SK-MEL-5 (cell line): ENCODE data around the gene GID8. TPM values are rescaled to one million over a fixed set of nuclear protein-coding genes. Genes with fewer than 3 reads are reported as not detected.

ENCODE experiments used
- DNase-seq: peaks from one replicate; pipeline ENCODE4 v3.0.0-alpha.2; 2016; ENCODE audit warnings: low read depth, low spot score
- in situ Hi-C: cut with HindIII; loops from 2 replicates; pipeline ENCODE4 v1.10.0; 2016; ENCODE audit warnings: low sequenced_read_pairs, high pct_unique_total_duplicates, low pct_unique_long_range_greater_than_20kb
- total RNA-seq: library from RNA; depleted of rRNA; stranded (reverse); fragments of >200 nt; shearing (Covaris generic); gene quantifications from 2 replicates; pipeline ENCODE4 v1.2.3, GENCODE V29; 2014

Gene GID8
- total RNA-seq, 1 experiment from 2014 or later, result 21.4 TPM

DNA sequence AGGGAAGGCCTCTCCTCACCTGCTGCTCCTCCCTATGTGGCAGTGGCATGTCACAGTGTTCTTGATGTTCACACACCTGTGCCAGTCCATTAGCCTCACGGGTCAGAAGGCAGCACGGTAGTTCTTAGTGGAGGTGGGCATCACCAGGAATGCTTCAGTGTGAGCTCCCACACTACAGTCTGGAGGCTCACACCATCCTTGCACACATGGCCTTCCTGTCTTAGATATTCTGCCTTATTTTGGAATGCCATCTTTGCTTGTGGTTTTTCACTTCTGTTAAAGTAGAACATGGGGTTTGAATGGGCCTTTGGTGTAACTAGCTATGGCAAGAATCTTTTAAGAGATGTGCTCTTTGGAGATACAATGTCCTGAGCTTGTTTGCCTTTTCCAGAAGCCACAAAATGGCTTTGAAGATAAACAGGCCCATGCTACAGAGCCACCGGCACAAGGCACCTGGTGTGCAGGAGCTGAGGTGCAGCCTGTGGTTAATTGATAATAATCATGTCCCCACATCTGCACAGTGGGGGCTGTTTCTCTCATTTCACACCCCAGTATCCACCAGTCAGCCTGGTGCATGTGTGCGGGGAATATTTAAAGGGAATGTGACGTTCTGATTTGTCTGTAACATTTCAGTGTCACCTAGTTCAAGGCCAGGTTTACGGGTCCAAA lies 11.3 kb downstream of the GID8 start:
- no peak for DNase-seq
- in situ Hi-C loops, result no loop called here

DNA sequence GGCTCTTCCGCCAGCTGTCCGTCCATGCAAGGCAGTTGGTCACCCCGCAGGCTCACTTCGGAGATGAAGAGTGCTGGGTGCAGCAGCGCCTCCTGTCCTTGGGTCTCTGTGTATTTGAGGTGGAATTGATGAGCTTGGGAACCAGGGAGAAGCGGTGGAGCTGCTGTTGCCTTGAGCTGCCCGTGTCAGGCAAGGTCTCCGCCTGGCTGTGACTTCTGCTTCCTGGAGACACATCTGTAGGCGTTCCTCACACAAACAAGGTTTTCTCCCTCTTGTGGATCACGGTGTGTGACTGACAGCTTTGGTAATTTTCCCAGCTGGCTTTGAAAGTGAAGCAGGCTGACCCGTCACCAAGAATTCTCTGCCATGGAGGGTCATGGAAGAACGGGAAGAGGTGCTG lies 12.0 kb downstream of the GID8 start:
- DNase-seq, result no peak
- in situ Hi-C loops, result no loop called here

DNA sequence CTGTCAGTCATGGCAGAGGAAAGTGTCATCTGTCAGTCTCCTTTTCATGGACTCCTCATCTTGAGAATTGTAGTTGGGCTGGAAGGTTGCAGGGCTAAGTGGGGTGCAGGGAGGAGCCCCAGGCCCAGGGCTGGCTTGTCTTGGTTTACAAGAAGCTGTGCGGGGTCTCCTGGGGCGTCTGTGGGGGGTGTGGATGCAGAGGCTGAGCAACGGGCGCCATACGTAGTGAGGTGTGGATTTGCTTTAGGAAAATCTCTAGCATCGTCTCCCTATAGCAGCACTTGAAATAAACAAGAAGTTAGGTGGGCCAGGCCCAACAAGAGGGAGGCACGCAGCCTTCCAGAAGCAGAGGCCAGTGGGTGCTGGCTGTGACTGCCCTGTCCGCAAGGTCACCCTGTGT lies 12.8 kb downstream of the GID8 start:
- in situ Hi-C loops, result no loop called here
- no peak for DNase-seq

DNA sequence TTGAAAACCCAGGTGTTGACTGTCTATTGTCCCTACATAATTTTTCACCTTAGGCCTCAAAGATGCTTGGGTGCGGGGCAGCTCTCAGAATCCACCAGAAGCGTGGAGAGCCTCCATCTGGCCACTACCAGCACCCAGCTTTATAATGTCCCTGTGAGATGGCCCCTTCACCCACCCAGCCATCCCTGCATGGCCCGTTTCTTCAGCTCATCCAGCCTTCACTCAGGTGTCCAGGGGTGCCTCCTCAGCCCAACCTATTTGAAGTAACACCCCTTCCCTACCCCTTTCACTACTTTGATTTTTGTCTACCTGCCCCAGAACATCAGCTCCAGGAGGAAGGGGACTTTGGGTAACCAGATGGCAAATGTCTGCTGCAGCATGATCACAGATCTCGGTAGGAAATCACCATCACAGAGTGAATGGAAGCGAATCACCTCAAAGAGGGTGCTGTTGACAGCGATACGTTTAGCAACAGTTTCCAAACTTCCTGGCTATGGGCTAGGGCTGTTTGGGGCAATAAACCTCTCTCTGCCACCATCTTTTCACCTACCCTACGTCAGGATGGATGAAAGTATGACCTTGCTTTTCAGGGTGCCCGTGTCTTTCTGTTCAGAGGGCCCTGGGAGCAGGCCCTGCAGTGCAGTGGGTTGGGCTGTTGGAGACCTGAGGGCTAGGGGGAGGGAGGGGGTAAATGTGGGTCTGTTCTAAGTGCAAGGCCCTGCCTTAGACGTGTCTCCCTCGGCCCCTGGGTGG lies 13.4 kb downstream of the GID8 start:
- in situ Hi-C loops, result no loop called here
- no peak for DNase-seq

DNA sequence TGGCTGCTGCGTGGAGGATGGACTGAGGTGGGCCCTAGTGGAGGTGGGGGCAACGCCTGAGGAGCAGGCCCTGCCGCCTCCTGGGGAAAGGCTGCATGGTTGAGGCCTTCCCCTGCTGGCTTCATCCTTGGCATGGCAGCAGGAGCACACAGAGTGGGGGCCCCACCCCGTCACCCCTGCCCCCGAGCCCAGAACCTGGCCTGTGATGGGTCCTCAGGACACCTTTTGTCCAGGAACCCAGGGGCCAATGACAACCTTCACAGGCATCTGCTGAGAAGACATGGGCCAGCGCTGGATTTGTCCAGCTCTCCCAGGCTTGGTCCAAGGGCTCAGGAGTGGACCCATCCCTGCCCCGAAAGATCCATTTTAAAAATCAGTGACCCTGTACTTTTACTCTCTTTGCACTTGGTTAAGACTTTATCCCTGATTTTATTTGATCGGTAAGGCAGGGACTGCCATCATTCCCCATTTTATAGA lies 14.0 kb downstream of the GID8 start:
- in situ Hi-C loops, result no loop called here
- no peak for DNase-seq

DNA sequence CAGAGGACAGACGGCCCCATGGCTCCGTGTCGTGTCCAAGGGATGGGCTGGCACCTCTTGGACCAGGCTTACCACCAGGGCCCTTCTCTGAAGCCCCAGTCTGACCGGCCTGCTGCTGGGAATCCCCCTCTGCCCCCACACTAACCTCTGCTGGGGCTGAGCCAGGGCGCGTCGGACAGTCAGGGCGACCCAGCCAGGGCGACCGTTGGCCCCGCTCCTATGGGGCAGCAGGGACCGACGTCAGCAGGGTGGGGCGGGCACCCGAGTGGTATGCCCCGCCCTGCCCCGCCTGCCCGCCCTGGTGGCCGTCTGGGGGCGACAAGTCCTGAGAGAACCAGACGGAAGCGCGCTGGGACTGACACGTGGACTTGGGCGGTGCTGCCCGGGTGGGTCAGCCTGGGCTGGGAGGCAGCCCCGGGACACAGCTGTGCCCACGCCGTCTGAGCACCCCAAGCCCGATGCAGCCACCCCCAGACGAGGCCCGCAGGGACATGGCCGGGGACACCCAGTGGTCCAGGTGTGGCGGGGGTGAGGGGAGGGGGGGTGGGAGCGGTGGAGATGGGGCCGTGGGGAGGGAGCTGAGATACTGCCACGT lies 14.5 kb downstream of the GID8 start, which contains the start of gene SLC17A9:
Gene SLC17A9, plus strand, starts transcription at position 337 of the 595 bp plus-strand sequence. Its CDS starts 122 bp downstream, at position 459.
- no peak for DNase-seq
- in situ Hi-C loops, result no loop called here

DNA sequence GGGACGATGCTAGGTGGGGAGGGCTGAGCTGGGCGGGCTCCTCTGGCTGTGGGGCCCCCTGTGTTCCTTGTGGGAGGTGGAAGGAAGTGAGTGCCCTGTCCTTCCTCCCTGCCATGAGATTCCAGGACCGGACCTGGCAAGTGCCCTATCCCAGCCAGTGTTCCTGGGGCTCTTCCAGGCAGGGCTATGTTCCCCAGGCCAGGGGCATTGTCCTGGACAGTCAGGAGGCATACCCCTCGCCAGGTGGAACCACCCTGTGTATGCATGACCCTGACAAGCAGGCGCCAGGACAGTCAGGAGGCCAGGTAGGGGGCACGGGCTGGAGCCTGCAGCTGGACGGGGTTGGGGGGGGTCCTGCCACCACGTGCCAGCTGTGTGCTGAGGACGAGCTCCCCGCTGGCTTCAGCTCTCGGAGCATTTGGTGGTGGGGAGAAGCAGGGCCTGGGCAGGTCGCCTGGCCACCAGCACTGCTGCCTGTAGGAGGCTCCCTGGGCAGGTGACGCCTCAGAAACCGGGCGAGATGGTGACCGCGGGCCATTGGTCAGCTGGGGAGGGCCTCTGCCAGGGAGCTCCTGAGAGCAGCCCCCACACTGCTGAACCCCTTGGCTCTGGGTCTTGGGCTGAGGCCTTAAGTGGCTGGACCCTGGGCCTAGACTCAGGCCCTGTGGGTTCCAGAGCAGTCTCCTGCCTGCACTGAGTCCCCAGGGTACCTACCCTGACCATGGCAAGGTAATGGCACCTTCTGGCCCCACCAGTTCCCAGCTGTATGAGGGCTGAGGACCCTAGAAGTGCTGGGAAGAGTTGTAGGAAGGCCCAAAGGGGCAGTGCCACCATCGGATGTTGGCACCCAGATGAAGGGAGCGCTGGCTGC lies 15.3 kb downstream of the GID8 start:
- in situ Hi-C loops, result no loop called here
- DNase-seq, result no peak

DNA sequence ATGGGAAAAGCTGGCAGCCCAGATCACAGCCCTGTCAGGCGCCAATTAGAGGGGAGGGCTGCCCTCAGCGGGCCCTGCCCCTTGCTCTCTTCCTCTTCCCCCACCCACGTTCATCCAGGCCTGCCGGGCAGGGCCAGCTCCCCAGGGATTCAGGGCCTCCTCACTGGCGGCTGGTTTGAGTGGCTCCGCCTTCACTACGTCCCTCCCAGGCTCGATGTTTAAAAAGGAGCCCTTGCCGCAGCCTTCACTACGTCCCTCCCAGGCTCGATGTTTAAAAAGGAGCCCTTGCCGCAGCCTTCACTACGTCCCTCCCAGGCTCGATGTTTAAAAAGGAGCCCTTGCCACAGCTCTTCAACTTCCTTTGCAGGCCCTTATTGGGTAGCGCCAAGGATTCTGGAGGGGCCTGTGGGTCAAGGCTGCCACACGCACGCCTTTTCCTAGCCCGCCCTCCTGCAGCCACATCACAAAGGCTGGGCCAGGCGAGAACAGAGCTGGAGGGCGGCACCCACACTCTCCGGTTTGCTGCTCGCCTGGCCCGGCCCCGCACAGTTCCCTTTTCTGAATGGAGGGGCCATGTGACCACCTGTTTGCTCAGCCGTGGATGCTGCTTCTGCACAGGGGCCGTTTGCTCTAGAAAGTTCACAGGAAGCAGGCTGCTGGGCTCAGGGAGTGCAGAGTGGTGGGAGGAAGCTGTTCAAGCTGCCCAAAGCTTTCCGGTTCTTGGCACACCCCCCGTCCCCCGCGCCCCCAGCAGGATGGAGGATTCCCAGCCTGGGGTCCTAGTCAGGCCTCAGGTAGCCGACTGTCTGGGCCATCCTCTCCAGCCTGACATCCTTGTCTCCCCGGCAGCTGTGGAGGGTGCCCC lies 16.1 kb downstream of the GID8 start:
- in situ Hi-C loops, result no loop called here
- DNase-seq, result no peak

DNA sequence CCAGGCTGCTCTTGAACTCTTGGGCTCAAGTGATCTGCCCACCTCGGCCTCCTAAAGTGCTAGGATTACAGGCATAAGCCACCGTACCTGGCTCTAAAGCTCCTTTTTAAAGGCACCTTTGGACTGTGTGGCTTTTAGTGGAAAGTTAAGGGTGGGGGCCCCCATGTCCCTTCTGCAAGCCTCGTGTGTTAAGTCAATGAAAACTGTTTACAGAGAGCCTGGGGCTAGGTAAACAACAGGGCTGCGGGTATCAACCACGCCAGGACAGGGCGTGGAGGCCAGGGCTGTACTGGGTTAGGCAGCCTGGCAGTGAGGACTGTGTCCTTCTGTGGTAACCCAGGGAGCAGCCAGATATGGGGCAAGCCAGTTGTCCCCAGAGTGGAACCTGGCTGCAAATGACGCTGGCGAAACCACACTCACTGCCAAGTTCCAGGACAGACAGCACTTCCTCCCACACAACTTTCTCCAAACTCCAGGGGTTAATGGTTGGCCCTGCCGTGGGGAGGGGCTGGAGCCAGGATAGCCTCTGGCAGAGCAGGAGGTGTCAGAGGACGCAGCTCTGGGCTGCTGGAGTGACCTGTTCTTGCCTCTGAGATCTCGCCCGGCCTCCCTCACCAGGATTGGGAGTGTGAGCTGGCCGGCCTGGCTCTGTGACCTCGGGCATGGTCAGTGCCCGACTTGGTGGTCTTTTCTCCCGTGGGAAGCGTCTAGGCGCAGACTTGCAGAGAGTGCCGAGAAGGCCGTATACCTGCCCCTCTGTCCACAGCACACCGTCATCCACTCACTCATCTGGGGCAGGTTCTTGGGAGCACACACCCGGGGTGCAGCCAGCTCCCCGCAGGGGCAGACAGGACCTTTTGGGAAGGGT lies 17.8 kb downstream of the GID8 start:
- in situ Hi-C loops, result no loop called here
- no peak for DNase-seq

DNA sequence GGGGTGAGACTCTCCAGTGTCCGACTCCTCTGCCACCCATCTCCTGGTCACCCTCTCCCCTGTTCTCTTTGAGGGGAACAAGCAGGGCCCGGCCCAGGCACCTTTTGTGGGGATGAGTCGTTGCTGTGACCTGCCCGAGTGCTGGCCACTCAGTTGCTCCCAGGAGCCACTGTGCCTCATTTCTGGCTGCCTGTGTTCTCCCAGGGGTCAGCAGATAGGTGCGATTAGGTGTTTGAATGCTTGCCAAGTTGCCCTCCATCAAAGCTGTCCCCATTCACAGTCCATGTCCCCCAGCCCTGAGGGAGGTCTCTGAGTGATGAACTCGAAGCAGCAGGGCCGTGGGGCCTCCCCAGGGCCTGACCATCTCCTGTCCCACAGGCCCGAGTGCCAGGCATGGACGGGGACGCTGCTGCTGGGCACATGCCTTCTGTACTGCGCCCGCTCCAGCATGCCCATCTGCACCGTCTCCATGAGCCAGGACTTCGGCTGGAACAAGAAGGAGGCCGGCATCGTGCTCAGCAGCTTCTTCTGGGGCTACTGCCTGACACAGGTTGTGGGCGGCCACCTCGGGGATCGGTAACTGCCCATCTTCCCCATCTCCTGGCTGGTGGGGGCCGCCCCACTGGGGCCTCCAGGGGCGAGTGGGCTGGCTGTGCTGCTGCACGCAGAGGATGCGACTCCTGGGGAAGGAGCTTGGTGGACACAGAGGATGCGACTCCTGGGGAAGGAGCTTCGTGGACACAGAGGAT lies 18.6 kb downstream of the GID8 start:
- in situ Hi-C loops, result no loop called here

DNA sequence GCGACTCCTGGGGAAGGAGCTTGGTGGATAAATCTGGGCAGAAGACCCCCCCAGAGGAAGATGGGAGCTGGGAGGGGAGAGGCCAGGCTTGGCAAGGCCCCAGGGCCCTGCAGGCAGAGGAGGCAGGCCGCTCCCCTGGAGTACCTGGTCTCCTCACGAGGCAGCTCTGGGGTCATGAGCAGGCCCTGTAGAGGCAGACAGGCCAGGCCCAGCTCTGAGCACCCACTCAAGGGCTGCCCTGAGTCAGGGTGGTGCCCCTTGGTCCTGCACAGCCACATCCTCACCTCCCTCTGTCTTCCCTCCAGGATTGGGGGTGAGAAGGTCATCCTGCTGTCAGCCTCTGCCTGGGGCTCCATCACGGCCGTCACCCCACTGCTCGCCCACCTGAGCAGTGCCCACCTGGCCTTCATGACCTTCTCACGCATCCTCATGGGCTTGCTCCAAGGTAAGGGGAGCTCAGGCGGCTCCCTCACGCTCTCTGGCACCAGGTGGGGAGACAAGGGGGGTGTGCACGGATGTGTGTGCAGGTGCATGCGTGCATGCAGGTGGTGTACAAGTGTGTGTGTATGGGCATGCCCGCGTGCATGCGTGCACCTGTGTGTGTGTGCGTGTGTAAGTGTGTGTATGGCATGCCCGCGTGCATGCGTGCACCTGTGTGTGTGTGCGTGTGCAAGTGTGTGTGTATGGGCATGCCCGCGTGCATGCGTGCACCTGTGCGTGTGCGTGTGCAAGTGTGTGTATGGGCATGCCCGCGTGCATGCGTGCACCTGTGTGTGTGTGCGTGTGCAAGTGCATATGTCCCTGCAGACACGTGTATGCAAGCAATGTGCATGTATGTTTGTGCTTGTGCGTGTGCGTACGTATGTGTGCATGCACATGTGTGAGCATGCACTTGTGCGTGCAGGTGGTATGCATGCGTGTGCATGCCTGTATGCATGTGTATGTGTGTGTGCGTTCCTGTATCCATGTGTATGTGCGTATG lies 19.5 kb downstream of the GID8 start:
- in situ Hi-C loops, result no loop called here
- no peak for DNase-seq

More for the DNA sequence above, 18.6 kb downstream of the GID8 start:
- no peak for DNase-seq

DNA sequence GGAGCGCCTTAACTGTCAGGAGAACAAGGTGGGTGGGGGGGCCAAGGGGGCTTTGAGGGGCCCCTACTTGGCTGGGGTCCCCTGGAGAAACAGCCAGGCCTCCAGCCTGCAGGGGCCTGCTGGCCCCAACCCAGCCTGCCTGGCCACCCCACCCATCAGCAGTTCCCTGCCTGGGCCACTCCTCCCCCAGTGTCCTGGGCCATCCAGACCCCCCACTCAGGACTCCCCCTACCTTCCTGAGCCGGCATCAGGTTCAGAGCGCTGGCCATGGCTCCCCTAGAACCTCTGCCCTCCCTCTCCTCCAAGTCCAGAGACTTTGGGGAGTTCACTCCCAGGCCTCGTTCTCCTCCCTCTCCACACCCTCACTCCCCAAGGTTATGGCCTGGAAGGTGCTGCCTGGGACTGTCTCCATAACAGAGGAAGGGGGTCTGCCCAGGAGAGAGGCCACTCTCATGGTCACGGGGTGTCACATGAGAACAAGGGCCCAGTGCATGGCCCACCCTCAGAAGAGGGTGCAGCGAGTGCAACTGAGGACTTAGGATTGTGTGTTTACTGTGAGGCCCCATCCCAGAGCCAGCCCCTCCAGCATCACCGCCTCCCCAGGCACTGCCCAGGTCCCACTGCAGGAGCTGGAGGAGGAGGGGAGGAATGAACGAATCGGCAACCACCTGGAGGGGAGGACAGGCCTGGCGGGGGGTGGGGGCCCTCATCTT lies 20.6 kb downstream of the GID8 start:
- in situ Hi-C loops, result no loop called here
- DNase-seq, result no peak

DNA sequence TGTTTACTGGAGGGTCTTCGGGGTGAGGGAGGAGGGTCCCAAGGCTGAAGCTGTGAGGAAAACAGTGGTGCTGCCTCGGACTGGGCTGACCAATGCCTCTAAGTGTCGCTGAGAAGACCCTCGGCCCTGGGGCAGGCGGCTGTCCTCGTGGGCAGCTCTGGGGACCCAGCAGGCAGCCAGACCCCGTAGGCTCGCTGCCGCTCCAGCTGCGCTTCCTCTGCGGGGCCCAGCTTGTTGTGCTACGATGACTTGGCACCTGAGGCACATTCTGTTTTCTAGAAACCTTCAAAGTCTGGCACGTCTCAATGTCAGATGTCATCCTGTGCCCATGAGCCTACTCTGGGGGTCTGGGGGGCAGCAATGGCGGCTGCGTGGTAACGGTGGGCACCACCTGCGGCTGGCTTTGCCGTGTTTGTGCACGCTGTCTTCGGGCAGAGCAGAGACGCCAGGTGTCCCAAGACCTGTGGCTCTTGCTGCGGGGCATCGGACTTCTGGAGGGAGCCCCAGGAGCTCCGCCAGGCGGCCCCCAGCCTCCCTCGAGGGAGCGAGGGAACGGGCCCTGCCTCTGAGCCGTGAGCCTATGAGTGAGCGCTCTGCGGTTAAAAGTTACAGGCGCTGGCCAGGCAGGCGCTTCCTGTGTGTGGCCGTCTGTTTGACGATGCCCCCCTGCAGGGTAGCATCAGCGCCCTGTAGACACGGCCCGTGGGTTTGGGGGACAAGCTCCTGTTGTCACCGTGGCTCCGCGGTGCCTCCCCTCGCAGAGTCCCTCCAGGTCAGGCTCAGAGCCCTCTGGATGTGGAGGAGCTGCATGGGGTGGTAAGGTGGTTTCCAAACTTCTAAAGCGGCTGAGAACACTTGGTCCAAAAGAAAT lies 21.4 kb downstream of the GID8 start:
- in situ Hi-C loops, result no loop called here
- DNase-seq, result no peak
